ENCODE measurements around the gene CHMP3. TPM values are rescaled to one million over a fixed set of nuclear protein-coding genes. Genes with fewer than 3 reads are reported as not detected.

The CHMP3 gene
- total RNA-seq, 1 donor from 2014 or later = 50.1 TPM

DNA sequence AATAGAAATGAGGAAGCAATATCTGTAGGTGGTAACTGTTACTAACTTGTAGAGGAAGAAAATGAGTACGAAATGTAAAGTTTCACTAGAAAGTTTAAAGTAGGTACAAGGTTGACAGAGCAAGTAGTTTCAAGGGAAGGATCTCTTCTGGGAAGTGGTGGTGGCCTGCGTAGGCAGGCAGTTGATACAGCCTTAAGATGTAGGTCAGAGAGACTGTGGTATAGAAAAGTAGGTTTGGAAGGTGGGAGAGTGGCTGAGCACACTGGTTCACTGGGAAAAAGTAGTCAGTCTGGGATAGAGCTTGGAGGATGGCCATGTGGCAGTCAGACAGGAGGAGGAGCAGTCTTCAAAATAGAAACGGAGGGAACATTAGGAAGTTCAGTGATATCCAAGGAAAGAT, 98.6 kb downstream of the CHMP3 start:
- DNase-seq = no peak

DNA sequence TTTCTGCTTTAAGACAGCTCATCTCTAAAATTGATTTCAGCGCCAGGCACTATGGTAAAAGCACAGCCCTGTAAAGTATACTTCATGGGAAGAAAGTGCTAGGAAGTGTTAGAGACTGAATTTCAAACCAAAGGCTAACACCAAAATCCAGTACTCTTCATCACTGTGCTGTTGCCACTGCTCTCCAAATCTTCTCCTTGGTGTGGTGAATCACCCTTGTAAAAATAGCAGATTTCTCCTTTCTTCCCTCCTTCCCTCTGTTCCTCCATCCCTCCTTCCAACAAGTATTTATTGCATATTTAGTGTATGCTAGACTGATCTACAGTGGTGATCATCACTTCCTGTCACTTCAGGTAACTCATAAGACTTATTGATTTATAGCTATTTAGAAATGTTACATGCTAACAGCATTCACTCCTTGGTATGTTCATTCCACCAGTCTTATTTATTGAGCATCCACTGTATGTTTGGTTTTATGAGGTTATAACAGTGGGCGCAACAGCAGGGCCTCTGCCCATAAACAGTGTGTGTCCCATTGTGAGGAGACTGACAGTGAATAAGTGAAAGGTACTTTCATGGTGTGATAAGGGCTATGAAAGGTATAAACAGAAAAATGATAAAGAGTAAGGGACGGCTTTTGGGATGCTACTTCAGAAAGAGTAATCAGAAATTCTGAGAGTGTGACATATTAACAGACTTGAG, 102.0 kb downstream of the CHMP3 start:
- no peak for DNase-seq

DNA sequence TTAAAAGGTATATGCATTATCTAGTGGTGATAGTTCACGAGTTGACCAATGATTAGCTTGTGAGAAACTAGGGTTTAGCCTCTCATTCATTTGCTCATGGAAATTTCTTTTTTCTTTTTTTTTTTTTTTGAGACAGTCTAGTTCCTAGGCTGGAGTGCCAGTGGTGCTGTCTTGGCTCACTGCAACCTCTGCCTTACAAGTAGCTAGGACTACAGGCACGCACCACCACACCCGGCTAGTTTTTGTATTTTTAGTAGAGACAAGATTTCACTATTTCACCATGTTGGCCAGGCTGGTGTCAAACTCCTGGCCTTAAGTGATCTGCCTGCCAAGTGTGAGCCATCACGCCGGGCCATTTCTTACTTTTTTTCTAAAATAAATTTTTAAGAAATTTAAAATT, 108.1 kb downstream of the CHMP3 start:
- DNase-seq = no peak

DNA sequence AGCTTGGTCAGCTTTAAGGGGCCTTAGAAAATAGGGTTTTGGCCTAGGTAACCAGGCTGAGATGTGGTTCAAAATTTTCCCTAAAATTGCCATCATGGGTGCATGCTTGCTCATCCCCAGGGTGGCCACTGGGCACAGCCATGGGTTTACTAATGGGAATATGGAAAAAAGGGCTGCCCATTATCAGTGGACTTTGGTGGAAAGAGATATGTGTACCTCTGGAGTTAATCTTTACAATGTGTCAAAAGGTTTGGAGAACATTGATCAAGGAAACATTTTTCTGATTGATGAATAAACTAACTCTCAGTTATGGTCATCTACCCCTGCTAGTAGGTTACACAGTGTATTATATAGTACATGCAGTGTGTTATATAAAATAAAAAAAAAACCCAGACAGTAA, 109.0 kb downstream of the CHMP3 start:
- DNase-seq = no peak

DNA sequence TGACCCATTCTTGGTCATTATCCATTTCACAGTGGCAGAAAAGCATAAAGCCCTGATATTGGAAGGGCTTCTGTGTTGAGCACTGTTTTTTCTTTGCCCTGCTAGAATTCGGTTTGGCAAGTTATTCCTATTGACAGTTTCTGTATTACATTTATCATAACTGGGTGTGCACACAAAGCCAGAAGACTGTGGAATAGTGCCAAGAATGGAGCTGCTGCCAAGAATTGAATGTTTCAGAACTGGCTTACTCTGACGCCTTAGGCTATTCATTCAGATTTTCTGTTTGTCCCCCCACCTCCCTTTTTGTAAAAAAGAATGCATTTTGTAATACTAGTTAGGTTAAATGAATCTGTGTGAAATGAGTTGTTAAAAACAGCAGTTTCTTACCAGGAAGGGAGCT, 109.4 kb downstream of the CHMP3 start:
- no peak for DNase-seq

Small RNA genes lying within 50 kb of the gene (small RNA-seq; reads per million reads assigned to genes)
- not detected for gene RNU6-640P

Other genes with a start within 250 kb of the CHMP3 start
- gene REEP1, start 225.8 kb downstream of the CHMP3 start, total RNA-seq = 156 TPM
- 31.4 TPM for gene KDM3A, start 122.1 kb downstream of the CHMP3 start, total RNA-seq
- 48.5 TPM for gene RNF103, start 60.4 kb upstream of the CHMP3 start, total RNA-seq
- 83.0 TPM for gene RMND5A, start 156.8 kb upstream of the CHMP3 start, total RNA-seq
- 1.1 TPM for gene CD8A, start 227.5 kb upstream of the CHMP3 start, total RNA-seq